SK-N-MC (cell line): Measurements from ENCODE around the gene DLEU7.

Experiments
- EZH2 ChIP-seq: fragments of 200-600 bp; sonication (generic); IDR thresholded peaks from one replicate; pipeline ENCODE4 v1.6.1; 2017; ENCODE audit warnings: antibody characterized with exemption
- POLR2AphosphoS5 ChIP-seq: IDR thresholded peaks from 2 replicates; pipeline ENCODE4 v1.6.1; 2012; ENCODE audit warnings: mild to moderate bottlenecking, low read depth, low read length, borderline replicate concordance

GRCh38 chr13:50838031-50838430 is 5.5 kb downstream of the DLEU7 start:
- TF ChIP-seq EZH2 (no peak), POLR2AphosphoS5 (no peak)
